Activated T-cell treated with anti-CD3 and anti-CD28 coated beads for 1 hour (primary cell): ENCODE results near the gene LBX1.
A peak's percentile ranks its signal among the peaks of the same experiment; 100 is the strongest.

Experiments used
- DNase-seq: peaks from one replicate; pipeline ENCODE4 v3.0.0-alpha.2; 2020; ENCODE audit warnings: low read depth

Gene LBX1, protein sequence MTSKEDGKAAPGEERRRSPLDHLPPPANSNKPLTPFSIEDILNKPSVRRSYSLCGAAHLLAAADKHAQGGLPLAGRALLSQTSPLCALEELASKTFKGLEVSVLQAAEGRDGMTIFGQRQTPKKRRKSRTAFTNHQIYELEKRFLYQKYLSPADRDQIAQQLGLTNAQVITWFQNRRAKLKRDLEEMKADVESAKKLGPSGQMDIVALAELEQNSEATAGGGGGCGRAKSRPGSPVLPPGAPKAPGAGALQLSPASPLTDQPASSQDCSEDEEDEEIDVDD

DNA sequence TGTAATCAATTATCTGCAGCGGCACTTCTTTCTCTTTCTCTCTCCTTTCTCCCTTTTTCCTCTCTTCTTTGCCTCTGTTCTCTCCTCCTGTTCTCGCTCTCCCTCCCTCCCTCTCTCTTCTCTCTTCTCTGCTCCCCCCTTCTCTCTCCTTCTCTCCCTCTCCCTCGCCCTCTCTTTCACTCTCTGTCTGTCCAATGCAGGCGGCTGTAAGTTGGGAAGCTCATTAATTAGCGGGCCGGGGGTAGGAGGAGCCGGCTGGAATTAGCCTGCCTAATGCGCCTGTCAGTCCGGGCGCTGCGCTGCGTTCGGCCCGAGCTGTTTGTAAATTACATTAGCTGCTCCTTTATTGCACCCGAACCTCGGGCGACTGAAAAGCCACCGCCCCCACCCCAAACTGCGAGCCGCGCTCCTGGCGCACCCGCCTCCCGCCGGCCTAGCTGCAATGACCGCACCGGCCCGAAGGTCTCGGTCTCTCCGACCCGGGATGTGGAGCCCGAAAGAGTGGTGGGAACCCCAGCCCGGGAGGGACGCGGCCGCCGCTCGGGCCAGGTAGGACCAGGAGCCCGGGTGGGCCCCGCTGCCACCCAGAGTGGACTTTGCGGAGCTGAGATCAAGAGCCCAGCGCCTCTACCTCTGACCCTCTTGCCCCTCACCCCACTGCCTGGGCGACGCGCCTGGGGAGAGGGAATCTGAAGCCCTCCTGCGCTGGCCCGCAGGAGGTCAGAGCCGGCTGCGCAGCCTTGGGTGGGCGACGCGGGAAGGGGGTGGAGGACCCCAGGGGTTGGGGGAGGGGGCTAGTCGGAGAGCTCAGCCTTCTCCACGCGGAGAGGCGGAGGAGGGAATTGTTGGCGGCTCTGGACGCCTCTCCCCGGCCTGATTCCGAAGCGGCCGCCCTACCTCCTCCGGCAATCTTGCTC is at the start of gene LBX1:
LBX1 (minus strand) TSS at position 198 of the 917 bp plus-strand sequence. CDS start 648 bp downstream, outside the sequence.
- no peak for DNase-seq

DNA sequence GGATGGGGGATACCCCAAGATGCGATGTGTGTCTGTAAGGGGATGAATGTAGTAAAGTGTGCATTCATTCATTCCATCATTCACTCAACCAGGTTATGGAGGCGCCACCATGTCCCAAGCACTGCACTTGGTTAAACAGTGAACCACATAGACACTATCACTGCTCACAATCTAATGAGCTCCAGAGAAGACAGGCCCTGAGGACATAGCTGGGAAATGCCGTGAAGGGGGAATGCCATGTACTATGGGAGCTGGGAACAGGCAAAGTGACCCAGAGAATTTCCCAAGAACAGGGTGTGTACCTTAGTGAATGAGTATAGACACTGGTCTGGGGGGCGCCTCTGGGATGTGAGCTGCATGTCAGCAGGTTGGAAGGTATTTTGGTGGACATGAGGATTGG is 44.5 kb upstream of the LBX1 start:
- no peak for DNase-seq

DNA sequence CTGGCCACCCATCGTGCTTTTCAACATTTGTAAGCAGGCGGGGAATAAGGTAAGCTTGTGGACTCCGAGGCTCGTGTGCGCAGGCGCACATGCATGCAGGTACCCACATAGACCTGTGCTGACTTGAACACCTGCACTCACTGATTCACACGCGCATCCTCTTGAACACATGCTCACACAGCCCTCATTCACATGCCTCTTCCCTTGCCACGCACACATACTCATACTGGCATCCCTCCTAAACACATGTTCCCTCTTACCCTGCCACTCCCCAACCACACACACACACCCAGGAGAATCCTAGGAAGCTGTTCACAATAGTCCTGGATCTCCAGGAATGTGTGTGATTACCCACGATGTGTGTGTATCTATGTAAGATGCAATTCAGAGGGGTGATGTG is 44.1 kb upstream of the LBX1 start:
- DNase-seq = no peak

DNA sequence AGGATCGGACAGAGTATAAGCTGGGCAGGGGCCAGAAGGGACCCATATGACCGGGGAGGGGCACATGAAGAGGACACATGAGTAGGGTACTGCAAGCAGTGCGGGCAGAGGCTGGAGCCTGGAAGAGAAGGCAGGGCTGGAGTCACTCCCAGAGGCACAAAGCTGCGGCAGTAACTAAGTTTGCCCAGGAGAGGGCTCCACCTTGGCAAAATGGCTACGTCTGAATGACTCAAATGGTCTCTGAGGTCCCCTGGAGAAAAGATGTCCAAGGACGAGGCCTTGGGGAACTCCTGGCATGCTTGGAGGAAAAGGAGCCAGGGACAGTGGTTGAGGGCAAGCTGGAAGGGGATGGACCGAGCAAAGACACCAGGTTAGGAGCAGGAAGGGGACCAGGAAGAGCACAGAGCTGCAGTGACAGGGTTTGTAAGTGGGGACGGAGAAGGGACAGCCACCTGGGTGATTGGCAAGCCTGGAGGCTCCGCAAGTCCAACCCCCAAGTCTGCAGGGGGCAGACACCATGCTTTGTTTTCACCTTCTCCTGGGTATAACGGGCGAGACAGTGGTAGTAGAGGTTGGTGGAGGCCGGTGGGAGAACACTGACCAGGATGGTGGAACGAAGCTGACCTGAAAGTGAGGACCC is 43.1 kb upstream of the LBX1 start:
- peak; percentile 50 for DNase-seq

DNA sequence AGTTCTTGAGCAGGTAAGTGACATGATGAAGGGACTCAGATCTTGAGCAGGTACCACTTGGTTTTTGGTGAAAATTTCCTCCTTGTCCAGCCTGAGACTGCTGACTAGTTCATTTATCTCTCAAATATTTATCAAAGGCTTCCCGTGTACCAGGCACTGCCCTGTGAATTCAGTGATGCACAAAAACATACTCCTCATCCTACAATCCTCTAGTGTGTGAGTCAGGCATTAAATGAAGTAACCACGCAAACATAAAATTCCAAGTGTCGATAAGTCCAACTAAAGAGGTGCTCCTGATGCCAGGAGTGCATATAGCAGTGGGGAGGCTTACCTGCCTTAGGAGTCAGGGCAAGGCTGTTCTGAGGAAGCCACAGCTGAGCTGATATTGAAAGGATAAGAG is 41.5 kb upstream of the LBX1 start:
- no peak for DNase-seq

DNA sequence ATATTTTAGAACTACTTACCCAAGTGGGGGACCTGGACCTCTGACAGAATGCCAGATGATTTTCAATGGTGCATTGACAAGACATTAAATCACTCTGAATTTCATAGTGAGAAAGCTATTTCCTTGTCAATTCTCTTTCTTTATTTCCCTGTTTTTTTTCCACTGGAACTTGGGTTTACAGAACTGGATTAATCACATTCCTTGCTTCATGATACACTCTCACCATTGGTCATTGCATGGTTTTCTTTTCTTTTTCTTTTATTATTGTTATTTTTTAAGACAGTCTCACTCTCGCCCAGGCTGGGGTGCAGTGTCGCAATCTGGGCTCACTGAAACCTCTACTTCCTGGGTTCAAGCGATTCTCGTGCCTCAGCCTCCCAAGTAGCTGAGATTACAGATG is 38.5 kb upstream of the LBX1 start:
- no peak for DNase-seq

DNA sequence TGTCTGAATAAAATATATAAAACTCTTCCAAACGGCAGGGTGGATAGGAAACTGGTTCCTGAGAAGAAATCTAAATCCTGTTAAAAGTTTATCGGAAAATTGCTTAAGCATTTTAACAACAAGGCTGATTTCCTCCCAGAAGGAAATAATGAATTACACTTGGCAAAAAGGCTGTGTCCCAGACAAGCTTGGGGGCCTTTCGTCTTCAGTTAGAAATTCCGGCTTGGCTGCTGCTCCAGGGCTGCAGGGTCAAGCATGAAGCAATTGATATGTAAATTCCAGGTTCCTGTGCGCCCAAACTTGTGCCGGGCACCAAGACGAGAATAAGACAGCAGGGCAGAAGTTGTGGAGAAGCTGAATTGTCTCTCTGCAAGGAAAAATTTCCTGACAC is 38.0 kb upstream of the LBX1 start:
- no peak for DNase-seq

DNA sequence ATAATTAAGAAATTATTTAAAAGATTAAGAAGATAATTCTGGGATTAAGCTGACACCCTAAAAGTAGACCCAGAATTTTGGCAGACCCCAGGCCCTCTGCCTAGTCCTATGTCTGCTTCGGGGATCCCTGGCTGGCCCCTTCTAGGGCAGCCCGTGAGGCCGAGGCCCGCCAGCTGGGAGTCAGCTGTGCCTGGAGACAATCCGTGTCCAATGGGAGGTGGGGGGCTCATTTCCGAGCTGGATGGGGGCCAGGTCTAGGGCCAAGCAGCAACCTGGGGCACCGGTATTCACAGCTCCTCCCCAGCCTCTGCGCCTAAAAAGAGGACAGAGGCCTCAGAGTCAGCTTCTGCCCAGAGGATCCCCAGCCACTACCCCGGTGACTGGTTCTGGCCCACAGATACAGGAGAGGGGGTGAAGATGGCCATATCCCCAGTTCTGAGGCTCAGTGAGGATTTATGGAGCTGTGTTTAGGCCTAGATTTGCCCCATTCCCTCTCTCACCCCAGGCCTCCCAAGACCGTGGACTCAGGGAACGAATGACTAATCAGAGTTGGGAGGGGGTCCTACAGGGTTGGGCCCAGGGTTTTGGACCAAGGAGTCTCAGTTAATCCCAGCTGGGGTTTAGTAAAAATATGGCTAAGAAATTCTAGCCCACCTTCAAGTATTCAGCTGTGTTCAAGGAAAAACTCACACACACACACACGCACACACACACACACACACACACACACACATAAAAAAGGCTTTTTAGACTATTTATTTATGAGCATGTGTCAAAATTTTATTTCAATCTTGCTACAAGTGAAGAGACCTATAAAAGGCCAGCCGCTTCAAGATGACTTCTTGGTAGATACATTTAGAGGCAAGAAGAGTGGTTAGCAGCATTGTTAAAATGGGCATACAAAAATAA is 37.4 kb upstream of the LBX1 start:
- no peak for DNase-seq

DNA sequence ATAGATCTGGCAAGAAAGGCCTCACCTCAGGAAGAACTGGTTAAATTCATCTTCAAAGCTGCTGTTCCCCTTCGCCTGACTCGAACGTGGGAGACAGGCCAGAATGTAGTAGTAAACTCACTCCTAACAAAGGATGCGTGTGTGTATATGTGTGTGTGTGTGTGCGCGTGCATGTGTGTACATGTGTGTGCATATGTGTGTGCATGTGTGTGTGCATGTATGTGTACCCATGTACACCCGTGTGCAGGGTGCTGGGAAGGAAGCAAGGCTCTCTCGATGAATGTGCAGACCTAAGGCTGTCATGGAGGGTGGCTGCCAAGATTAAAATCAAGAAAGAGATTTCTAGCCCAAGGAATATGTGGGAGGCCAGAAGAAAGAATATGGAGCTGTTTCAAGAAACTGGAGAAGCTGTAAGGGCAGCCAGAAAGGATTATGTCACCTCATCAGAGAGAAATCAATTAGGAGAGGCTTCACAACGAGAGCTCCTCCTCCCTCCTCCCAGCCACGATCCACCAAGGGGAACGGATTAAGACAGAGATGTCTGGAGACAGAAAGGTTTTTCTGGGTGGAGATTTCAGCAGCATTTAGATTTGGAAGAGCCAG is 34.0 kb upstream of the LBX1 start:
- DNase-seq = no peak

DNA sequence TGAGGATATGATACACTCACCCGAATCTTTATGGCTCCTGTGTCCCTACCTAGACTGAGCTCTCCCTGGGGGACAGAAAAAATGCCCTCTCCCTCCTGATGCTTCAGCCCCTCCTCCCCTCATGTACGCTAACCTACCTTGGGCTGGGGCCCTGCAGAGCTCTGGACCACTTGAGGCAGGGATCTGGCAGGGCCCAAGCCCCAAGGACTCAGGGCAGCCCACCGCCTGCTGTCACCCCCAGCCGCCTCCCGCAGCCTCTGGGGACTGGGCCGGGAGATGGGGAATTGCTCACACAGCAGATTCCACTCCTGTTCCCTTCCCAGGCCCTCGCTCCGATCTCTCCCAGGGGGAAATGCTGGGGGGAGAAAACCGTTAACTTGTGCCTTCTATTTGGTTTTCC is 32.9 kb upstream of the LBX1 start:
- DNase-seq = no peak

DNA sequence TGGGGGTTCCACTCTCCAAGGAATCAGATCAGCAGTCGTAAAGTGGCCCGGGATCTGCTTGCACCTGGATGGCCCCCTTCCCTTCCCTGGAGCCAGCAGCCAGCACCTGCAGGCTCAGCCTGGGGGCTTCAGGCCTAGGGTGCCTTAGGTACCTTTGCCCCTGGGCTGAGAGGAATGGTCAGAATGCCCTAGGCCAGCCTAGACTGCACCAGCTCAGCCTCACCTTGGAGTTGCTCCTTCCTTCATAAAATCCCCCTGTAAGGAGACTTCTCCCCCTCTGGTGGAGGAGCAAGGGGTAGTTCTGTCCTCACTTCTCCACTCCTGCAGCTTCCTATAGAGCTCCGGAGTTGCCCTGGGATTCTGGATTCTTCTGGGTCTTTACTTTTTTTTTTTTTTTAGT is 32.4 kb upstream of the LBX1 start:
- DNase-seq = no peak

DNA sequence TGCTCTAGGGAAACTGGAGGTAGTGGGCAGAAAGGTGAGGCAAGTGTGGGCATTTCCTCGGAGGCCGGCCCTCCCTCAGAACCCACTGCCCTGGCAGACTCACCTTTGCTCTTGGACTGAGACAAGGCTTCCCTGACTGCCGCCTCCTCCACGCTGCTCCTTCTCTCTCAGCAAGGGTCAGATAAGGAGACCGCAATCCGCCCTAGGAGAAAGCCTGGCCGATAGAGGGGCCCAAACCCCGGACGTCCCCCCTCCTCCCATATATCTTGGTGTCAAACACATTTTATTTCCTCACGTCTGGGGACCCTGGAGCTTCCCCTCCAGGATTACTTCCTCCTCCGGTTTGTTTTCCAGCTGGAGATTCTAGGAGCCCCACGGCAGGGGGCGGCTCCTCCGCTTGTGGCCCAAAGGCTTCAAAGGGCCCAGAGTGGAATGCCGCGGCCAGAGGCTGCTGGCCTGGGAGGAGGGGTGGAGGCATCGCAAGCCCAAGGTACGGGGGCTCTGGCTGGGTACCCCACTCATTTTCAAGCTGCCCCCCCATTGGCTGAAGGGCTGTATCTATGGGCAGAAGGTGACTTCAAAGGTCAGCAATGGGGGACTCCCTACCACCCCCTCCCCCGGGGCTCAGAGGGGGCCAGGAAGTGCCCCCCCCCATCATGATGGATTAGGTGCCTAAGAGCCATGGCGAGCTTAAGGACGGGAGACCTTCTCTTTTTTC is 31.7 kb upstream of the LBX1 start:
- DNase-seq = no peak

DNA sequence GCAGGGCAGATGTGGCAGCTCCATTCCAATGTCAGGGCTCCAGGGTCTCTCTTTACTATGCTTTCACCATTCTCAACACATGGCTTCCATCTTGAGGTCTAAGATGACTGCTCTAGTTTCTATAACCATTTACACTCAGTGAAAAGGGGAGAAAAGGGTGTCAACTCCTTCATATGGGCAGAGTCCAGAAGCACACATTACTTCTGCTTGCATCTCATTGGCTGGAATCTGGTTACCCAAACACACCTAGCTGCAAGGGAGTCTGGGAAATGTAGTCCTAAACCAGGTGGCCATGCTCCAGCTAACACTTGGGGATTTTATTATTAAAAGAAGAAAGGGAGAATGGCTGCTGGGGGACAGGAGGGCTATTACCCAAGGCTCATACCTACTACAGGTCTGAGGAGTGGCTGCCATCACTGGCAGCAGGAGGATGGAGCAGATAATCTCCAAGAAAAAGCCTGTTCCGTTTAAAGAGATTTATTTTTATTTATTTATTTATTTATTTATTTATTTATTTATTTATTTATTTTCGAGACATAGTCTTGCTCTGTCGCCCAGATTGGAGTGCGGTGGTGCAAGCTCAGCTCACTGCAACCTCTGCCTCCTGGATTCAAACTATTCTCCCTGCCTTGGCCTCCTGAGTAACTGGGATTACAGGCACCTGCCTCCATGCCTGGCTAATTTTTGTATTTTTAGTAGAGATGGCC is 29.1 kb upstream of the LBX1 start:
- DNase-seq = no peak

DNA sequence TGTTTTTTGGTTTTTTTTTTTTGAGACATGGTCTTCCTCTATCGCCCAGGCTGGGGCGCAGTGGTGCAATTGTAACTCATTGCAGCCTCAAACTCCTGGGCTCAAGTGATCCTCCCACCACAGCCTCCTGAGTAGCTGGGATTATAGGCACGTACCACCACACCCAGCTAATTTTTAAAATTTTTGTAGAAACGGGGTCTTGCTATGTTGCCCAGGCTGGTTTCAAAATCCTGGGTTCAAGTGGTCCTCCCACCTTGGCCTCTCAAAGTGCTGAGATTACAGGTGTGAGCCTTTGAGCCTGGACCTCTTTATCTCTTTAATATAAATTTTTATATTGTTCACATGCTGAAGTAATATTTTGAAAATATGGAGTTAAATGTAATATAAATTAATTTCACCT is 28.2 kb upstream of the LBX1 start:
- no peak for DNase-seq

DNA sequence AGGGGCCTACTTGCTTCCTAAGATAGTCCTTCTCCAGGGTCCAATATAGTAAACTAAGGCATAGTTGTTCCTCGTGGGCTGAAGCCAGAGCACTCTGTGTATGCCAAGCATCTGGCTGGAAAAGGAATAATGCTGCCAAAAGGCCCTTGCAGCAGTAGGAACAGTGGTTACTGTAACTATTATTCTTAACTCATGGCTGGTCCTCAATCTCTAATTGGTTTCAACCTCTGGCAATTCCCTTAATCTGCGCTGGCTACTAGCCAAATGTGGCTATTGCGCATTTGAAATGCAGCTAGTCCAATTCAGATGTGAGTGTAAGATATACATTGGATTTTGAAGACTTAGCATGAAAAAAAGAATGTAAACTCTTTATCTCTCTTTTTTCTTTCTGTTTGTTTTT is 27.8 kb upstream of the LBX1 start:
- DNase-seq = no peak

DNA sequence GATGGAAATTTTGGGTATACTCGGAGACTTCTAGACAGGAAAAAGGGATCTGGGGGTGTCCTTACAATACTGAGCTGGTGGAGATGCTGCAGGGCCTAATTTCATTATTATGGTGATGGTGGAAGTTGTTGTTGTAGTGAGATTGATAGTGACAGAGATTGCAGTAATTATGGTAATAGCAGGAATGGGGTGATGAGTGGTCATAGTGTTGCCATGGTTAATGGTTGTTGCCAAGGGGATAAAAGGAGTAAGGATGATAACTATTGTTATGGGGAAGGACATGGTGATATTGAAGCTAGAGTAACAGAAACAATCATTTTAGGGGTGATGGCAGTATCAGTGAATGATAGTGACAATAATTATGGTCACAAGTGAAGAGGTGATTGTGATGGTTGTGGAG is 27.1 kb upstream of the LBX1 start:
- DNase-seq = no peak

DNA sequence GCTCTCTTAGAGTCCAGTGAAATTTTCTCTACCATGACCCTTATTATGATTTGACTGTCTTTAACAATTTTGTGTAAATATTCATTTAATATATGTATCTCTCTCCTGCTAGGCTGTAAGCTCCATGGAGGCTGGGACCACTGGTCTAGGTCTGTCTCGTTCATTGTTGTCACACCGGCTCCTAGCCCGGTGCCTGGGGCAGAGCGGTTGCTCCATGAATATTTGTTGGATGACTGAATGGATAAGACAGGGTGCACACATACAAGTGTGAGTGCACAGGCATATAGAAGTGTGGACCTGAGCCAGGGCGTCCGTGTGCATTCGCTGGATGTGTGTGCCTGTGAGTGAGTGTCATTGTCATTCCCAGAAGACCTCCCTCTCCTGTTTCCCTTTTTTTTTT is 20.9 kb upstream of the LBX1 start:
- DNase-seq = no peak

DNA sequence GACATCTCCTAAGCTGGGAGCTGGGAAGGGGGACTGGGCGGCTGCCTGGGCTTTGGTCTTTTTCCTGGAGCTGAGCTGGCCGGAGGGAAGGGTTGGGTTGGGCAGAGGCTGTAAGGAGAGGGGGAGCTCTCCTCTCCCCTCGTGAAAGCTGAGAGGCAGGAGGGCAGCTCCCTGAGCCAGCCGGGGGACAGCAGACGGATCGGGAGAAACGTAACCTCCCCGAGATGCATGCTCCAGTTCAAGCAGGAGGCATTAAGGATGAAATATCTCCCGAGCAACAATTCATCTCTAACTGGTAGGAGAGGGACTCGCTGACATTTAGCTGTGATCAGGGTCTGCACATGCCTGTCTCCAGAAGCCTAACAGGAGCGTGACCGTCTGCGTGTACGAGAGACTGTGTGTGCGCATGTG is 19.9 kb upstream of the LBX1 start:
- no peak for DNase-seq

DNA sequence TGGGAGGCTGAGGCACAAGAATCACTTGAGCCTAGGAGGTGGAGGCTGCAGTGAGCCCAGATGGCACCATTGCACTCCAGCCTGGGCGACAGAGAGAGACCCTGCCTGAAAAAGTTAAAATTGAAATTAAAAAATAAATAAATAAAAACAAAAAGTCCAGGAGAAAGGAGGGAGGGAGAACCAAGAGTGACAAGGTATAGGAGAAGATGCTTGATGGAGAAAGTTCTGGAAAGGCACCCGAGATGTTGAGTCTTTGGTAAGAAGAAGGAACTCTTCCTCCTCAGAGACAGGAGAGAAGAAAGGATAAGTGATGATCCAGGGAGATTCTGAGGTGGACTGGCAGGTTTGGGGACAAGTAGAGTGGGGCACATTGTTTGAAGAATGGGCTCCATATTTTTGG is 17.4 kb upstream of the LBX1 start:
- no peak for DNase-seq

DNA sequence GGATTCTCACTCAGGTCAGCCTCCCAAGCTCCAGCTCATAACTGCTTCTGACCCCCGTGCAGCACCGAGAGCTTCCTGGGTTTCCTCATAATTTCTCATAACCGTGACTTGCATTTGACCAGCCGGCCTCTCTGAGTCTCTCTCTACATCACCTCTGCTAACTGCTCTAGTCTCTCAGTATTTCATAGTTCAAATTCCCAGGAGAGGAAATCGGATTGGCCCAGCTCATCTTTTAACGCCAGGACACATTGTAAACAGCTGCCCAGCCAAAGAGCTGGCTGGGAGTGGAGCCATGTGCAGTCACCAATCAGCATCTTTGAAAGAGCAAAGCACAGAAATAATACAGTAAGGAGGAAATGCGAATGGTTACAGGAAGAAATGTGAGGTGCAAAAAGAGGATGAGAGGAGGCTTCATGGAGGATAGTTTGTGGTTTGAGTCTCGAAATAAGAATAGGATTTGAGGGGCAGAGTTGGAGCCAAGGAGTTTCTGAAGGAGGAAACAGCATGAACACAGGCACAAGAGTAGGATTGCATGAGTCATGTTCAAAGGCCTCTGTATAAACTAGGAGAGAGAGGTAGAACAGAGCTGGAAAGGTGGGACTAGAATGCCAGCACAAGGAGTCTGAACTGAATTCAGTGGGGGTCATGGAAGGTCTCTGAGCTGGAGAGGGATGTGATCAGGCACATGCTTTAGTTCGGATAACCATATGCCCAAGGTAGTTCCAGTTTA is 15.2 kb upstream of the LBX1 start:
- DNase-seq = no peak
